ENCODE measurements around the gene RIT1. TPM values are rescaled to one million over a fixed set of nuclear protein-coding genes. Genes with fewer than 3 reads are reported as not detected.

The RIT1 gene
- total RNA-seq, 2 donors from 2014 or later = 26.0 to 39.2 TPM

DNA sequence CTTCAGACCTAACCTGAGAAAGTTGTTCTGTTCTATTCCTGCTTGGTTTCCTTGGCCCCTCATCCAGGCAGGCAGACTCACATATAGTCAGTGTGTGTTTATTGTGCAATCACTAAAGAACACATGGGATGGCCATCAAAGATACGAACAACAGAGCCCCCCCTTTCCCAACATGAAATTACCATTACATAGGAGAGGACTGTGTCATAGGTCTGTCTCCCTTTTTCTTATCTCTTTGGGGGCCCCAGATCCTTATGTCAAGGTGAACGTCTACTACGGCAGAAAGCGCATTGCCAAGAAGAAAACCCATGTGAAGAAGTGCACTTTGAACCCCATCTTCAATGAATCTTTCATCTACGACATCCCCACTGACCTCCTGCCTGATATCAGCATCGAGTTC is 30.2 kb downstream of the RIT1 start:
- Mint-ChIP-seq H3K27me3 (ENCODE audit: insufficient read depth) (peaks cover 5% of the 10 kb centered on the region), H3K27ac (no peak overlapping the region), H3K9me3 (no peaks in the 10 kb centered on the region), H3K4me1 (peaks cover 10% of the 10 kb centered on the region), H3K36me3 (ENCODE audit: low read depth) (no peaks in the 10 kb centered on the region), H3K4me3 (no peak overlapping the region)
- WGBS, 2 experiments (ENCODE audit: insufficient coverage in 1 of 2, insufficient read length in 1 of 2) = 91 to 100% methylated on average over 3 to 6 of the region's 6 CpGs
- H3K4me1 ChIP-seq (ENCODE audit: control insufficient read depth, insufficient read depth, low read length) = no peaks in the 10 kb centered on the region
- H3K27ac ChIP-seq (ENCODE audit: low read depth, low read length) = no peak overlapping the region
- H3K9ac ChIP-seq (ENCODE audit: extremely low read depth, low read length, poor library complexity, severe bottlenecking) = no peak overlapping the region
- H3K4me3 ChIP-seq (ENCODE audit: low read length) = no peak overlapping the region
- H3K36me3 ChIP-seq (ENCODE audit: control insufficient read depth, insufficient read depth, low read length) = no peaks in the 10 kb centered on the region
- H3K9me3 ChIP-seq (ENCODE audit: control insufficient read depth, low read length) = no peaks in the 10 kb centered on the region
- TF ChIP-seq, protein P1, sequence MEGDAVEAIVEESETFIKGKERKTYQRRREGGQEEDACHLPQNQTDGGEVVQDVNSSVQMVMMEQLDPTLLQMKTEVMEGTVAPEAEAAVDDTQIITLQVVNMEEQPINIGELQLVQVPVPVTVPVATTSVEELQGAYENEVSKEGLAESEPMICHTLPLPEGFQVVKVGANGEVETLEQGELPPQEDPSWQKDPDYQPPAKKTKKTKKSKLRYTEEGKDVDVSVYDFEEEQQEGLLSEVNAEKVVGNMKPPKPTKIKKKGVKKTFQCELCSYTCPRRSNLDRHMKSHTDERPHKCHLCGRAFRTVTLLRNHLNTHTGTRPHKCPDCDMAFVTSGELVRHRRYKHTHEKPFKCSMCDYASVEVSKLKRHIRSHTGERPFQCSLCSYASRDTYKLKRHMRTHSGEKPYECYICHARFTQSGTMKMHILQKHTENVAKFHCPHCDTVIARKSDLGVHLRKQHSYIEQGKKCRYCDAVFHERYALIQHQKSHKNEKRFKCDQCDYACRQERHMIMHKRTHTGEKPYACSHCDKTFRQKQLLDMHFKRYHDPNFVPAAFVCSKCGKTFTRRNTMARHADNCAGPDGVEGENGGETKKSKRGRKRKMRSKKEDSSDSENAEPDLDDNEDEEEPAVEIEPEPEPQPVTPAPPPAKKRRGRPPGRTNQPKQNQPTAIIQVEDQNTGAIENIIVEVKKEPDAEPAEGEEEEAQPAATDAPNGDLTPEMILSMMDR (conservative IDR thresholded peaks at IDR 0.05) = no peak
- DNase-seq = no peak
- H3K27me3 ChIP-seq (ENCODE audit: control insufficient read depth, insufficient read depth, low read length, poor library complexity, severe bottlenecking) = peaks cover 22% of the 10 kb centered on the region

DNA sequence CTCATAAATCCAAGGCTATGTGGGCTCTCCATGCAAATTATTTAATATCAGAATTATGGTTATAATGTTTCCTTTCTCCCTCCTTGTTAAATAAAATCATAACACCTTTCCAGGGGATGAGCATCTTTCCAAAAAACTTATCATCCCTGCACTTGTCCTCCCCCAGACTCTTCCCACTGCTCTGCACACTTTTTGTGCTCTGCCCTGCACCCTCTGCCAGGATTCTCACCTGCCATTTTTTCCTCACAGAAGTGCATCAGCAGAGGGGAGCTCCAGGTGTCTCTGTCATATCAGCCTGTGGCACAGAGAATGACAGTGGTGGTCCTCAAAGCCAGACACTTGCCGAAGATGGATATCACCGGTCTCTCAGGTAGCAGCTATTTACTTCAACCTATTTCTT is 30.9 kb downstream of the RIT1 start:
- Histone ChIP-seq H3K9ac (ENCODE audit: extremely low read depth, low read length, poor library complexity, severe bottlenecking) (no peak overlapping the region), H3K27me3 (ENCODE audit: control insufficient read depth, insufficient read depth, low read length, poor library complexity, severe bottlenecking) (peaks cover 22% of the 10 kb centered on the region), H3K4me1 (ENCODE audit: control insufficient read depth, insufficient read depth, low read length) (no peaks in the 10 kb centered on the region), H3K4me3 (ENCODE audit: low read length) (no peak overlapping the region), H3K9me3 (ENCODE audit: control insufficient read depth, low read length) (no peaks in the 10 kb centered on the region), H3K27ac (ENCODE audit: low read depth, low read length) (no peak overlapping the region), H3K36me3 (ENCODE audit: control insufficient read depth, insufficient read depth, low read length) (no peaks in the 10 kb centered on the region)
- no peak for DNase-seq
- Mint-ChIP-seq H3K36me3 (ENCODE audit: low read depth) (no peaks in the 10 kb centered on the region), H3K9me3 (no peaks in the 10 kb centered on the region), H3K27ac (no peak overlapping the region), H3K4me3 (no peak overlapping the region), H3K27me3 (ENCODE audit: insufficient read depth) (peaks cover 5% of the 10 kb centered on the region), H3K4me1 (peaks cover 10% of the 10 kb centered on the region)
- WGBS, 2 experiments (ENCODE audit: insufficient coverage in 1 of 2, insufficient read length in 1 of 2) = 91 to 100% methylated on average over 2 of the region's 2 CpGs
- TF ChIP-seq, protein P1 (conservative IDR thresholded peaks at IDR 0.05) = no peak

DNA sequence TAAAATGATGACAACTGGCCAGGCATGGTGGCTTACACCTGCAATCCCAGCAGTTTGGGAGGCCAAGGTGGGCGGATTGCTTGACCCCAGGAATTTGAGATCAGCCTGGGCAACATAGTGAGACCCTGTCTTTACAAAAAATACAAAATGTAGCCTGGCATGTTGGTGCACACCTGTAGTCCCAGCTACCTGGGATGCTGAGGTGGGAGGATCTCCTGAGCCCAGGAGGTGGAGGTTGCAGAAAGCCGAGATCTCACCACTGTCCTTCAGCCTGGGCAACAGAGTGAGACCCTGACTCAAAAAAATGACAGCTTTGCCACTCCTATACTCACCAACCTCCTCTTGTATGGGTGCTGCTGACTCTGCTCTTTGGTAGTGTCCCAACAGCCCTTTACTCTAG is 33.2 kb downstream of the RIT1 start:
- Mint-ChIP-seq H3K4me3 (no peak overlapping the region), H3K9me3 (no peaks in the 10 kb centered on the region), H3K4me1 (no peaks in the 10 kb centered on the region), H3K27ac (no peak overlapping the region), H3K36me3 (ENCODE audit: low read depth) (no peaks in the 10 kb centered on the region), H3K27me3 (ENCODE audit: insufficient read depth) (peaks cover 5% of the 10 kb centered on the region)
- H3K4me3 ChIP-seq (ENCODE audit: low read length) = no peak overlapping the region
- H3K9ac ChIP-seq (ENCODE audit: extremely low read depth, low read length, poor library complexity, severe bottlenecking) = no peak overlapping the region
- no peak for DNase-seq
- WGBS, 2 experiments (ENCODE audit: insufficient coverage in 1 of 2, insufficient read length in 1 of 2) = 85 to 100% methylated on average over 1 to 2 of the region's 2 CpGs
- no peaks in the 10 kb centered on the region for H3K36me3 ChIP-seq (ENCODE audit: control insufficient read depth, insufficient read depth, low read length)
- TF ChIP-seq, protein P1 (conservative IDR thresholded peaks at IDR 0.05) = no peak
- H3K4me1 ChIP-seq (ENCODE audit: control insufficient read depth, insufficient read depth, low read length) = no peaks in the 10 kb centered on the region
- H3K9me3 ChIP-seq (ENCODE audit: control insufficient read depth, low read length) = no peaks in the 10 kb centered on the region
- no peak overlapping the region for H3K27ac ChIP-seq (ENCODE audit: low read depth, low read length)
- peaks cover 22% of the 10 kb centered on the region for H3K27me3 ChIP-seq (ENCODE audit: control insufficient read depth, insufficient read depth, low read length, poor library complexity, severe bottlenecking)
